K562 (cell line): ENCODE measurements around the gene COLQ. TPM values are rescaled to one million over a fixed set of nuclear protein-coding genes. Genes with fewer than 3 reads are reported as not detected.

ENCODE experiments used
- TFE3 ChIP-seq: fragments of 450-650 bp; formaldehyde crosslinking; IDR thresholded peaks from 2 replicates; pipeline ENCODE4 v1.4.0; 2020; ENCODE audit warnings: mild to moderate bottlenecking, mixed read lengths
- ZNF318 ChIP-seq, 2 experiments: fragments of 450-650 bp; IDR thresholded peaks; 2 replicates each; pipeline ENCODE4 v1.6.1; 2016; ENCODE audit warnings: mild to moderate bottlenecking in 2 of 2, borderline replicate concordance in 1 of 2, low read depth in 1 of 2, moderate library complexity in 1 of 2
- polyA plus RNA-seq, 8 experiments: library from polyadenylated mRNA; depleted of rRNA in 4 of 8; stranded (reverse) in 5 of 8; unstranded in 3 of 8; fragments of >200 nt; fragmentation: Nextera tagmentation in 2 of 8; fragmentation: Illumina TruSeq in 1 of 8; extraction: Ambion mirVana in 2 of 8; extraction: Trizol in 1 of 8; gene quantifications; 2 replicates each; pipeline versions ENCODE4 v1.2.1 to v1.2.3, GENCODE V29; 2011 to 2014; ENCODE audit warnings: inconsistent platforms in 1 of 8, missing spikeins in 1 of 8
- total RNA-seq, 7 experiments: library from RNA; depleted of rRNA in 6 of 7; stranded (reverse); fragments of >200 nt in 6 of 7; fragmentation: Illumina TruSeq in 2 of 7; extraction: Trizol in 2 of 7; gene quantifications; 2 replicates each; pipeline versions ENCODE4 v1.2.1 to v1.2.3, GENCODE V29; 2011 to 2021; ENCODE audit warnings: low replicate concordance in 1 of 7

Gene COLQ
- total and polyA plus RNA-seq, 9 of the 15 experiments (the other 6 are each of a cell fraction or from before 2014, with no cell fraction given): 0.04 to 0.36 (median 0.27) TPM; not detected in 4

- TF ChIP-seq ZNF318 (IDR thresholded peaks at IDR 0.05; ENCODE audit: borderline replicate concordance in 1 of 2, low read depth in 1 of 2) (no peak), TFE3 (no peak)
These were observed 70.0 kb downstream of the COLQ start (continued) for GRCh38 chr3:15451216-15452113.
